Trophoblast cell (in vitro differentiated cells and primary cell): ENCODE results near the gene DESI2.

Experiments
- DNase-seq, 2 donors: peaks; one replicate each; pipeline ENCODE4 v3.0.0-alpha.2; 2016
- H2AFZ ChIP-seq: 2 replicates; pipeline ENCODE4 v1.6.1; 2013; ENCODE audit warnings: low read length, moderate library complexity, mild to moderate bottlenecking; ENCODE audit not compliant: insufficient read depth, poor library complexity
- H2AK5ac ChIP-seq: 2 replicates; pipeline ENCODE4 v1.6.1; 2013; ENCODE audit warnings: mild to moderate bottlenecking, low read length
- H2BK120ac ChIP-seq: 2 replicates; pipeline ENCODE4 v1.6.1; 2013; ENCODE audit warnings: low read length, mild to moderate bottlenecking, moderate library complexity; ENCODE audit not compliant: insufficient read depth, poor library complexity
- H2BK12ac ChIP-seq: 2 replicates; pipeline ENCODE4 v1.6.1; 2013; ENCODE audit warnings: mild to moderate bottlenecking, low read length, moderate library complexity
- H2BK5ac ChIP-seq: 2 replicates; pipeline ENCODE4 v1.6.1; 2013; ENCODE audit warnings: low read length, low read depth, moderate library complexity, mild to moderate bottlenecking; ENCODE audit not compliant: poor library complexity
- H3K14ac ChIP-seq: 2 replicates; pipeline ENCODE4 v1.6.1; 2013; ENCODE audit warnings: mild to moderate bottlenecking, low read length
- H3K18ac ChIP-seq: 2 replicates; pipeline ENCODE4 v1.6.1; 2013; ENCODE audit warnings: mild to moderate bottlenecking, low read length
- H3K23ac ChIP-seq: 2 replicates; pipeline ENCODE4 v1.6.1; 2013; ENCODE audit warnings: low read length
- H3K27ac ChIP-seq: 2 replicates; pipeline ENCODE4 v1.5.1; 2013; ENCODE audit warnings: low read depth, mild to moderate bottlenecking, inconsistent platforms, low read length, moderate library complexity
- H3K27me3 ChIP-seq: 2 replicates; pipeline ENCODE4 v1.6.1; 2013; ENCODE audit warnings: inconsistent platforms, mild to moderate bottlenecking, low read length, moderate library complexity; ENCODE audit not compliant: insufficient read depth
- H3K36me3 ChIP-seq, 2 experiments: 1 replicate in 1 of 2; 2 replicates in 1 of 2; pipeline ENCODE4 v1.6.1; 2013; ENCODE audit warnings: low read length in 2 of 2, mild to moderate bottlenecking in 2 of 2, moderate library complexity in 1 of 2; ENCODE audit not compliant: insufficient read depth in 2 of 2, control insufficient read depth in 1 of 2
- H3K4ac ChIP-seq: 2 replicates; pipeline ENCODE4 v1.6.1; 2013; ENCODE audit warnings: low read depth, mild to moderate bottlenecking, low read length, moderate library complexity
- H3K4me1 ChIP-seq, 2 experiments: 1 replicate in 1 of 2; 2 replicates in 1 of 2; pipeline ENCODE4 v1.6.1; 2013; ENCODE audit warnings: low read length in 2 of 2, mild to moderate bottlenecking in 2 of 2, moderate library complexity in 1 of 2; ENCODE audit not compliant: insufficient read depth in 2 of 2, control insufficient read depth in 1 of 2
- H3K4me2 ChIP-seq: 2 replicates; pipeline ENCODE4 v1.6.1; 2013; ENCODE audit warnings: inconsistent platforms, mild to moderate bottlenecking, low read length, moderate library complexity
- H3K4me3 ChIP-seq: 2 replicates; pipeline ENCODE4 v1.5.1; 2013; ENCODE audit warnings: mild to moderate bottlenecking, low read depth, low read length, inconsistent platforms
- H3K79me1 ChIP-seq: one replicate; pipeline ENCODE4 v1.6.1; 2013; ENCODE audit warnings: low read length
- H3K79me2 ChIP-seq: 2 replicates; pipeline ENCODE4 v1.6.1; 2013; ENCODE audit warnings: low read length, mild to moderate bottlenecking; ENCODE audit not compliant: control insufficient read depth, insufficient read depth, poor library complexity
- H3K9ac ChIP-seq: 2 replicates; pipeline ENCODE4 v1.6.1; 2013; ENCODE audit warnings: mild to moderate bottlenecking, low read length
- H3K9me3 ChIP-seq: 2 replicates; pipeline ENCODE4 v1.6.1; 2013; ENCODE audit warnings: low read depth, mild to moderate bottlenecking, control low read depth, inconsistent platforms, low read length; ENCODE audit not compliant: insufficient read depth
- H4K12ac ChIP-seq: 2 replicates; pipeline ENCODE4 v1.6.1; 2013; ENCODE audit warnings: low read depth, mild to moderate bottlenecking, low read length, moderate library complexity
- H4K8ac ChIP-seq: 2 replicates; pipeline ENCODE4 v1.6.1; 2013; ENCODE audit warnings: low read depth, mild to moderate bottlenecking, low read length, moderate library complexity
- H4K91ac ChIP-seq: one replicate; pipeline ENCODE4 v1.6.1; 2013; ENCODE audit warnings: low read depth, mild to moderate bottlenecking, low read length, moderate library complexity
- WGBS: extraction: QIAGEN DNeasy Blood & Tissue Kit; methylation state at CpG from one replicate; pipeline ENCODE4 v1.1.7; 2013; ENCODE audit warnings: missing lambda C conversion rate; ENCODE audit not compliant: insufficient read length, insufficient coverage; ENCODE audit errors: extremely low coverage; 5-methylcytosine and 5-hydroxymethylcytosine counted together

Gene DESI2

GRCh38 chr1:244633140-244633539 lies 19.8 kb upstream of the DESI2 start:
- Histone ChIP-seq H3K23ac (no peak overlapping the region), H3K27me3 (no peaks in the 10 kb centered on the region), H3K36me3 (no peaks in the 10 kb centered on the region), H2AFZ (no peak overlapping the region), H3K79me2 (no peaks in the 10 kb centered on the region), H3K9ac (no peak overlapping the region), H2AK5ac (no peak overlapping the region), H3K14ac (no peak overlapping the region), H3K4me1 (no peaks in the 10 kb centered on the region), H3K9me3 (no peaks in the 10 kb centered on the region), H4K12ac (no peak overlapping the region), H4K8ac (no peak overlapping the region), H2BK12ac (no peak overlapping the region), H3K4me3 (no peak overlapping the region), H3K27ac (no peak overlapping the region), H2BK5ac (no peak overlapping the region), H3K18ac (no peak overlapping the region), H3K4ac (no peak overlapping the region), H2BK120ac (no peak overlapping the region), H3K4me2 (no peak overlapping the region), H3K79me1 (no peaks in the 10 kb centered on the region), H4K91ac (no peak overlapping the region)
- no peak for DNase-seq

- Histone ChIP-seq H2BK120ac (no peak overlapping the region), H4K91ac (no peak overlapping the region), H2BK5ac (no peak overlapping the region), H3K27ac (no peak overlapping the region), H3K79me2 (no peaks in the 10 kb centered on the region), H3K79me1 (no peaks in the 10 kb centered on the region), H3K18ac (no peak overlapping the region), H2AFZ (no peak overlapping the region), H4K8ac (no peak overlapping the region), H3K14ac (no peak overlapping the region), H2BK12ac (no peak overlapping the region), H3K4me1 (no peaks in the 10 kb centered on the region), H3K4me3 (no peak overlapping the region), H3K36me3 (no peaks in the 10 kb centered on the region), H3K27me3 (no peaks in the 10 kb centered on the region), H2AK5ac (no peak overlapping the region), H3K23ac (no peak overlapping the region), H3K9me3 (no peaks in the 10 kb centered on the region), H3K4ac (no peak overlapping the region), H4K12ac (no peak overlapping the region), H3K9ac (no peak overlapping the region), H3K4me2 (no peak overlapping the region)
- no CpG with 5 or more reads among the region's 6 CpGs for WGBS
- peak in 1 of 2 donors; percentile 64 for DNase-seq
Observed at GRCh38 chr1:244634546-244634945, 18.4 kb upstream of the DESI2 start.

GRCh38 chr1:244636488-244637259 lies 16.3 kb upstream of the DESI2 start:
- H2BK12ac ChIP-seq, result no peak overlapping the region
- H2AK5ac ChIP-seq, result no peak overlapping the region
- H3K18ac ChIP-seq, result no peak overlapping the region
- no peak overlapping the region for H3K9ac ChIP-seq
- no peak overlapping the region for H3K4me3 ChIP-seq
- no peaks in the 10 kb centered on the region for H3K79me2 ChIP-seq
- no peak overlapping the region for H3K23ac ChIP-seq
- no peak overlapping the region for H3K27ac ChIP-seq
- no peak overlapping the region for H3K4me2 ChIP-seq
- no peaks in the 10 kb centered on the region for H3K79me1 ChIP-seq
- H3K4ac ChIP-seq, result no peak overlapping the region
- H4K91ac ChIP-seq, result no peak overlapping the region
- DNase-seq, result no peak
- no peaks in the 10 kb centered on the region for H3K27me3 ChIP-seq
- no peak overlapping the region for H4K8ac ChIP-seq
- H2BK5ac ChIP-seq, result no peak overlapping the region
- H3K36me3 ChIP-seq, result no peaks in the 10 kb centered on the region
- H3K4me1 ChIP-seq, result no peaks in the 10 kb centered on the region
- H4K12ac ChIP-seq, result no peak overlapping the region
- no peak overlapping the region for H2AFZ ChIP-seq
- H2BK120ac ChIP-seq, result no peak overlapping the region
- no peak overlapping the region for H3K14ac ChIP-seq
- H3K9me3 ChIP-seq, result no peaks in the 10 kb centered on the region
- no CpG with 5 or more reads among the region's 10 CpGs for WGBS

- no peak overlapping the region for H4K8ac ChIP-seq
- H2BK120ac ChIP-seq, result no peak overlapping the region
- H2BK12ac ChIP-seq, result no peak overlapping the region
- no peak overlapping the region for H3K9ac ChIP-seq
- no peak overlapping the region for H3K4me2 ChIP-seq
- H4K91ac ChIP-seq, result no peak overlapping the region
- H3K27me3 ChIP-seq, result no peaks in the 10 kb centered on the region
- no peak overlapping the region for H2AFZ ChIP-seq
- H3K79me1 ChIP-seq, result no peaks in the 10 kb centered on the region
- no peak overlapping the region for H4K12ac ChIP-seq
- no peak overlapping the region for H3K4ac ChIP-seq
- H2AK5ac ChIP-seq, result no peak overlapping the region
- H3K23ac ChIP-seq, result no peak overlapping the region
- no peak overlapping the region for H3K27ac ChIP-seq
- no peak overlapping the region for H2BK5ac ChIP-seq
- H3K9me3 ChIP-seq, result no peaks in the 10 kb centered on the region
- no peak for DNase-seq
- H3K4me1 ChIP-seq, result no peaks in the 10 kb centered on the region
- no peak overlapping the region for H3K4me3 ChIP-seq
- no peaks in the 10 kb centered on the region for H3K79me2 ChIP-seq
- no peak overlapping the region for H3K18ac ChIP-seq
- H3K14ac ChIP-seq, result no peak overlapping the region
- H3K36me3 ChIP-seq, result no peaks in the 10 kb centered on the region
Observed at GRCh38 chr1:244639561-244639960, 13.4 kb upstream of the DESI2 start.
